GM19035 (cell line): ENCODE measurements around the gene AUH.
A peak's percentile ranks its signal among the peaks of the same experiment; 100 is the strongest.

ENCODE experiments used
- ATAC-seq: cut with Tn5 transposase; IDR thresholded peaks from one replicate; pipeline ENCODE4 v1.9.1; 2021; ENCODE audit not compliant: unreplicated experiment

Gene AUH

GRCh38 chr9:91193087-91193657, 168.5 kb downstream of the AUH start:
- ATAC-seq = peak; percentile 40

GRCh38 chr9:91192381-91193086, 169.2 kb downstream of the AUH start:
- ATAC-seq = no peak

GRCh38 chr9:91191411-91192380, 170.0 kb downstream of the AUH start:
- ATAC-seq = no peak

DNA sequence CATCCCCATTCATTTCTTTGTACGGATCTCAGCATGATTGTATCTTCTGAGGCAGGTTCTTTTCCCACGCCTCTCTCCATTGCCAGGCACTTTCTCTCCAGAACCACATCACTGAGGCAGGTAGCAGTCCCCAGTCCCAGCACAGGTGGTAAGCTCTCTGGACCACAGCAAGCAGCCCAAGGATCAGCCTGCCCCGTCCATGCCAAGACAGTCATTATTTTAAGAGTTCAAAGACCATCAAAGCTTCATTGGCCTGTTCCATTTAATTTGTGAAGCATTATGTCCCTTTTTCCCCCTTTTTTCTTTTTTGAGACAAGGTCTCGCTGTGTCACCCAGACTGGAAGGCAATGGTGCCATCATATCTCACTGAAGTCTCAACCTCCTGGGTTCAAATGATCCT, 171.7 kb downstream of the AUH start:
- no peak for ATAC-seq

- ATAC-seq = no peak
These were observed 172.8 kb downstream of the AUH start for GRCh38 chr9:91188719-91189590.

GRCh38 chr9:91187965-91188344, 173.8 kb downstream of the AUH start:
- no peak for ATAC-seq

- no peak for ATAC-seq
These were observed 174.3 kb downstream of the AUH start for GRCh38 chr9:91187311-91187964.

DNA sequence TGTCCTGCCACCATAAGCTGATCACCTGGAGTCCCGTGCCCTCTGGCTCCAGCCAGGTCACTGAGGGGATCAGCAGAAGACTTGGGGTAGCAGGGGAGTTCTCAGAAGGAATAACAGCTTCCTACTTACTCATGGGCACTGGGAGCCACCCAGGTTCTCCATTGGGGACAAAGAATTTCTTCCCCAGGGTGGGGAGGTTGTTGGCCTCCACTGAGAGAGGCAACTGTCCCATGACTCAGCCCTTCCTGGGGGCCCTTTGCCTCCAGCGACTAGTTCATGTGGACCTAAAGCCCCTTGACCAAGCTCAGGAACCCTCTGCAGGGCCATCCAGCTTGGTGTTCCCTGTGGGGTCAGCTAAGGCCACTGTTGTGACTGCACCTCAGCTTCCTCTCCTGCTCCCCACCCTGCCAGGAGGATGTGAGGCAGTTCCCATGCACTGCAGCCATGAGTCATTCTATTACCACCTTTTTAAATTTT, 175.0 kb downstream of the AUH start:
- ATAC-seq = no peak

DNA sequence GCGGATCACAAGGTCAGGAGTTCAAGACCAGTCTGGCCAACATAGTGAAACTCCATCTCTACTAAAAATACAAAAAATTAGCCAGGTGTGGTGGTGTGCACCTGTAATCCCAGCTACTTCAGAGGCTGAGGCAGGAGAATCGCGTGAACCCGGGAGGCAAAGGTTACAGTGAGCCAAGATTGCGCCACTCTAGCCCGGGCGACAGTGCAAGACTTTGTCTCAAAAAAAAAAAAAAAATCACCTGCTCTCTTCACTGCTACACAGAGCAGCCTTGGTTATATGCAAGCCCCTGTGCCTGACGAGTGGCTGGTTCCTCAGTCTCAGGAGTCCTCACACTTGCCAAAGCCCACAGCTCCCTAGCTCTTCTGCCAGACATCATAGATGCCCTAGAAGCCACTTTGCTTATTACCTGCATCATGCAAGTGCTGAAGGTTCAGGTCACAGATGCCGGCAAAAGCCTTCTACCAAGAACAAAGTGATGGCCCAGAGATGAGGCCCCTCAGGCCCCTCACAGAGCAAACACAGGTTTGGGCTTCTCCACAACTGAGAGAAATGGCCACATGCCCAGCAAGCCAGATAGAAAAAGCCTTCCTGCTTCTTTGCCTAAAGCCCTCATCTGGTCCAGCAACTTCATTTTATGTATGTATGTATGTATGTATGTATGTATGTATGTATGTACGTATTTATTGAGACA, 176.4 kb downstream of the AUH start:
- ATAC-seq = no peak

DNA sequence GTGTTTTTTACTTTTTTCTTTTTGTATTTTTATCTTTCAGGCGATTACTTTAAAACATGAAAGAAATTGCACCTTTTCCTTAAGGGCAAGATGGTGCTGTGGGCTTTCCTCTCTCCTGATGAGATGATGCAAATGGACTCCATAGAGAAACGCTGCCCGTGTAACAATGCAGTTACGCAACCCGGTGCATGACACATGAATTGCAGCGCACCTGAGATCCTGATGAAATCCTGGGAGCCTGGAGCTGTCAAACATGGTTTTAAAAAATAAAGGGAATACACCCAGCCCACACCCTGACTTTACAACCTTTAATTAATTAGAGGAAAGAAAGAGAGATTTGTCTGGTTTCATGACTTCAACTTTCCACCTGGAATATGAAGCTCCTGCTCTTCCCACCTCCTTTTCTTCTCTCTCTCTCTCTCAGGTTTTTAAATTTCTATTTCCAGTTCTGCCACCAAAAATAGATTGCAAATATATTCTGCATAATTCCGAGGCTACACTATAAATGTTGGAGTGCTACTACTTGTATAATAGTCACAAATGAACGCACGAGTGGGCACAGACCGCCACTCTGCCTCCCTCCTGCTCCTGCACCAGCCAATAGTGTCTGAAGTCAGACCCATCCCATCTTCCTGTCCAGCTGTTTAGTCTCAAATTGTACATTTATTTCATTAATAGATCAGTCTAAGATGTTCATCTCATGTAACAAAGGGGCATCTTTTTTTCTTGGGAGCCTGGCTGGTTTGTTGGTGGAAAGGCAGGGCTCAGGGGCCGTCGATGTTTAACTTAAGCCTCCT, 179.1 kb downstream of the AUH start:
- no peak for ATAC-seq

- no peak for ATAC-seq
These were observed 180.2 kb downstream of the AUH start for GRCh38 chr9:91181541-91181940.

GRCh38 chr9:91180930-91181268, 180.8 kb downstream of the AUH start:
- no peak for ATAC-seq

DNA sequence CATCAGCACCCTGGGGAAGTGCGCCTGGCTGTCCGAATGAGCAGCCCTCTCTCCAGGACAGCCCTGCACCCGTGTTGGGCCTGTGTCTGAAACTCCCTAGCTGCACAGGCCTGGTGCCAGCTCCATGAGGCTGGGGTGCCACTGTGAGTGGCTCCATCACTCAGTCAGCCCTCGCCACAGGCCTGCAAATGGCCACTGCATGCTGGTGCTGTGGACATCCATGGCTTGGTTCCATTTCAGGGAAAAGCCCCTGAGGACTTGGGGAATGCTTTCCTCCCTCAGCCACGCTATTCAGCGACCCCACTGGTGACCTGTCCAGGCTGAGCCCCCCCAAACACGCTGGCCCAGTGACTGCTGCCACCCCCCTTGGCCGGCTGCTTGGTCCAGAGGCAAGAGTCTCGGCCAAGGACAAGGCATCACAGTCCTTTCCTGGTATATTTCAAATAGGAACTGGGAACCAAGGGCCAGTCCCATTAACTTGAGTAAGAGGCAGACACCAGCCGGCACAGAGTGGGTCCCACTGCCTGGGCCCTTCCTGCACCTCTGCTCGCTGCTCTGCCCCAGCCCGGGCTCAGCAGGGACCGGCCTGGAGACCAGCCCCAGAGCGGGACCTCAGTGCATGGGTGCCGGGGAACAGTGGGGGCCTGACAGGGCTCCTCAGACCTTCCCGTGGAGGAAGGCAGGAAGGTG, 181.3 kb downstream of the AUH start:
- no peak for ATAC-seq

DNA sequence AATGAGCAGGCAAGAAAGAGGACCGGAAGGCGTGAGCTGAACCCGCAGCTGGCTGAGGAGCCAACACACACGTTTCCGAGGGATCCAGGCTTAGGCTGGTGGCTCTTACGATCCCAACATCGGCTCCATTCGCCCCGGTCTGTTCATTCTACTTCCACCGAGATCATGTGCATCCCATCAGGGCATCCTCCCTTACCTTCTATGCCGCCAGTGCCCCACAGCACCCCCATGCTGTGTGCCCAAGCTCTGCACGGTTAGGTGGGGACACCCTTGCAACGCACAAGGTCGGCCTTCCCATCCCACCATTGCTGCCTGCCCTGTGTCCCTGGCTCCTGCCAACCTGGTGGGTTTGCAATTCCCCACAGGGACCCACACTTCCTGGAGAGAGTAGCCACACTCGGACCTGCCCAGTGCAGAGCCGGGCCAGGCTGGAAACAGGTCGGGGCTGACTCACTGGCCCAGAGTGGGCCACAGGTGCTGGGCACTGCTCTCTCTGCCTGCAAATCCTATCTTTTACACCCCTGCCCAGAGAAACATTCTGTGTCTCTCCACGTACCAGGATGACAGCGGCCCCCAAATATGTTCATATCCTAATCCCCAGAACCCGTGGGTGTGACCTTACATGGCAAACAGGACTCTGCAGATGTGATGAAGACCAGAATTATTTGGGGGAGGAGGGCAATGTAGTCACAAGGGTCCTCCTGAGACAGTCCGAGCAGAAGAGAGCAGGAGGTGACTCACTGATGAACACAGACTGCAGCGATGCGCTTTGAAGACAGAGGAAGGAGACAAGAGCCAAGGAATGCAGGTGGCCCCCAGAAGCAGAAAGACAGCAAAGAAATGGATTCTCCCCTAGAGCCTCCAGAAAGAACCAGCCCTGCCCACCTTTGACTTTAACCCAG, 182.2 kb downstream of the AUH start:
- no peak for ATAC-seq

- ATAC-seq = no peak
These were observed 183.2 kb downstream of the AUH start for GRCh38 chr9:91178281-91179236.

DNA sequence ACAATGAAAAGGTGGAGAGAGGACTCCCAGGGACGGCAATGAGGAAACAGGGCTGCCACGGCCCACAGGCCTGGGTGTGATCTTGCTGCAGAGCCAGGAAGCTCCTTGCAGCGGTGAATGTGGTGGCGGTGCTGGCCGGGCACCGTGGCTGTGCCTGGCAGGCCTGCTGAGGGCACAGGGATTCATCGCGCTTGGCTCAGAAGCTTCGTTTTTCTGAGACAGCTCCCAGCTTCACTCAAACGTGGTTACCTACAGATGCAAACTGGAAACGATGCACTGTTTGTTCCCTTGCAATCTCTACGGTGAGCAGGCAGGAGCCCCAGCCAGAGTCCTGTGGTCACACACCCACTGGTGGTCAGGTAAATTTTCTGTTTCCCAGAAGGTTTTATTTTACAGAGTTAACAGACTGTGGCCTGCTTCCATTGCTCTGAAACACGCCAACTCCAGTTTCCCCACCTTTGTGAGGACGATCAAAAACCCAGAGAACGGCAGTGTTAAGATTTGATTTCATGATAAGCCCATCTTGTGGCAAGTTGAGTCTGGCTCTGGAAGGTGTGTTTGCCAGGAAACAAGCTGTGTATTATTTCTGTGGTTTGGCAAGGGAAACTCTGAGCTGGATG, 183.9 kb downstream of the AUH start:
- no peak for ATAC-seq
